ENCODE measurements around the gene CNTN5. TPM values are rescaled to one million over a fixed set of nuclear protein-coding genes. Genes with fewer than 3 reads are reported as not detected.

Gene CNTN5
- total RNA-seq, 4 donors from 2014 or later: 0.51 to 2.3 (median 0.58) TPM; not detected in 1

GRCh38 chr11:100221791-100222190, 1201.0 kb downstream of the CNTN5 start:
- DNase-seq: no peak
- no peak overlapping the region for H3K27ac ChIP-seq
- H3K27me3 ChIP-seq: no peaks in the 10 kb centered on the region
- no peaks in the 10 kb centered on the region for H3K9me3 ChIP-seq
- H3K36me3 ChIP-seq: no peaks in the 10 kb centered on the region
- TF ChIP-seq POLR2A (IDR thresholded peaks at IDR 0.05) (no peak), CTCF (IDR thresholded peaks at IDR 0.05) (no peak)
- H3K4me1 ChIP-seq: no peaks in the 10 kb centered on the region
- intact Hi-C loops (cut with DNase I; ENCODE audit: low total_unique reads): no loop called here
- no peak overlapping the region for H3K4me3 ChIP-seq

- Histone ChIP-seq H3K27me3 (no peaks in the 10 kb centered on the region), H3K4me1 (no peaks in the 10 kb centered on the region), H3K36me3 (no peaks in the 10 kb centered on the region), H3K27ac (no peak overlapping the region), H3K4me3 (no peak overlapping the region), H3K9me3 (no peaks in the 10 kb centered on the region)
- intact Hi-C loops (cut with DNase I; ENCODE audit: low total_unique reads): no loop called here
- TF ChIP-seq POLR2A (IDR thresholded peaks at IDR 0.05) (no peak), CTCF (IDR thresholded peaks at IDR 0.05) (no peak)
- DNase-seq: no peak
These were observed 1203.8 kb downstream of the CNTN5 start for GRCh38 chr11:100224541-100225034.

GRCh38 chr11:100229086-100229485, 1208.3 kb downstream of the CNTN5 start:
- Histone ChIP-seq H3K9me3 (no peaks in the 10 kb centered on the region), H3K36me3 (no peaks in the 10 kb centered on the region), H3K27me3 (no peaks in the 10 kb centered on the region), H3K27ac (no peak overlapping the region), H3K4me3 (no peak overlapping the region), H3K4me1 (no peaks in the 10 kb centered on the region)
- TF ChIP-seq CTCF (IDR thresholded peaks at IDR 0.05) (no peak), POLR2A (IDR thresholded peaks at IDR 0.05) (no peak)
- no peak for DNase-seq
- intact Hi-C loops (cut with DNase I; ENCODE audit: low total_unique reads): no loop called here

GRCh38 chr11:100232006-100232405, 1211.3 kb downstream of the CNTN5 start:
- no peaks in the 10 kb centered on the region for H3K9me3 ChIP-seq

GRCh38 chr11:100235085-100235484, 1214.3 kb downstream of the CNTN5 start:
- Histone ChIP-seq H3K4me1 (no peaks in the 10 kb centered on the region), H3K9me3 (no peaks in the 10 kb centered on the region), H3K36me3 (no peaks in the 10 kb centered on the region), H3K27ac (no peak overlapping the region), H3K4me3 (no peak overlapping the region), H3K27me3 (no peaks in the 10 kb centered on the region)
- DNase-seq: no peak
- no peak for TF ChIP-seq POLR2A (IDR thresholded peaks at IDR 0.05)
- no peak for TF ChIP-seq CTCF (IDR thresholded peaks at IDR 0.05)
- intact Hi-C loops (cut with DNase I; ENCODE audit: low total_unique reads): no loop called here

More at GRCh38 chr11:100232006-100232405, 1211.3 kb downstream of the CNTN5 start:
- no peak for TF ChIP-seq POLR2A (IDR thresholded peaks at IDR 0.05)
- no peaks in the 10 kb centered on the region for H3K4me1 ChIP-seq
- DNase-seq: no peak
- H3K27ac ChIP-seq: no peak overlapping the region
- H3K36me3 ChIP-seq: no peaks in the 10 kb centered on the region
- no peaks in the 10 kb centered on the region for H3K27me3 ChIP-seq
- intact Hi-C loops (cut with DNase I; ENCODE audit: low total_unique reads): no loop called here
- no peak overlapping the region for H3K4me3 ChIP-seq

- Histone ChIP-seq H3K4me1 (no peaks in the 10 kb centered on the region), H3K36me3 (no peaks in the 10 kb centered on the region), H3K27me3 (no peaks in the 10 kb centered on the region), H3K4me3 (no peak overlapping the region), H3K9me3 (no peaks in the 10 kb centered on the region), H3K27ac (no peak overlapping the region)
- DNase-seq: no peak
- intact Hi-C loops (cut with DNase I; ENCODE audit: low total_unique reads): no loop called here
- no peak for TF ChIP-seq POLR2A (IDR thresholded peaks at IDR 0.05)
- TF ChIP-seq CTCF (IDR thresholded peaks at IDR 0.05): no peak
These were observed 1219.3 kb downstream of the CNTN5 start for GRCh38 chr11:100240025-100240539.

All from uterus (tissue), 4 donors.